Esophagus muscularis mucosa (tissue), 4 donors: ENCODE results near the gene CA12. TPM values are rescaled to one million over a fixed set of nuclear protein-coding genes. Genes with fewer than 3 reads are reported as not detected.
"Not testable (repeated sequence)": the region's sequence is repeated elsewhere in the genome, so short reads cannot be mapped to it uniquely, and the experiment has no call there.

Experiments
- DNase-seq: peaks from one replicate; pipeline ENCODE4 v3.0.0-alpha.2; 2017; ENCODE audit errors: extremely low spot score
- H3K27ac ChIP-seq, 4 donors: fragments of 200-600 bp; sonication (generic); replicated peaks in 1 of 4; 1 replicate in 3 of 4; 2 replicates in 1 of 4; pipeline ENCODE4 v1.5.1; 2016 to 2019; ENCODE audit warnings: mild to moderate bottlenecking in 1 of 4
- H3K27me3 ChIP-seq, 4 donors: fragments of 200-600 bp; sonication (generic); one replicate each; pipeline versions ENCODE4 v1.5.1 to v1.6.0; 2016 to 2019
- H3K36me3 ChIP-seq, 4 donors: fragments of 200-600 bp; sonication (generic); one replicate each; pipeline ENCODE4 v1.5.1; 2016 to 2019
- H3K4me1 ChIP-seq, 4 donors: fragments of 200-600 bp; sonication (generic); one replicate each; pipeline ENCODE4 v1.5.1; 2016 to 2019
- H3K4me3 ChIP-seq, 4 donors: fragments of 200-600 bp; sonication (generic); 1 replicate in 2 of 4; 2 replicates in 2 of 4; pipeline ENCODE4 v1.5.1; 2016 to 2019; ENCODE audit warnings: mild to moderate bottlenecking in 4 of 4, moderate library complexity in 1 of 4
- H3K9me3 ChIP-seq, 4 donors: fragments of 200-600 bp; sonication (generic); 1 replicate in 3 of 4; 2 replicates in 1 of 4; pipeline ENCODE4 v1.5.1; 2016 to 2019
- CTCF ChIP-seq, 3 experiments: fragments of 200-600 bp in 2 of 3; fragments of 450-650 bp in 1 of 3; sonication (generic) in 2 of 3; IDR thresholded peaks; one replicate each; pipeline ENCODE4 v1.5.1; 2017 to 2019; ENCODE audit warnings: antibody characterized with exemption in 3 of 3, mild to moderate bottlenecking in 2 of 3, moderate library complexity in 1 of 3
- EP300 ChIP-seq: sonication (generic); formaldehyde crosslinking; IDR thresholded peaks from one replicate; pipeline ENCODE4 v1.6.1; 2017; ENCODE audit warnings: antibody characterized with exemption
- POLR2A ChIP-seq: fragments of 450-650 bp; IDR thresholded peaks from one replicate; pipeline ENCODE4 v1.6.1; 2017; ENCODE audit warnings: antibody characterized with exemption, moderate library complexity, mild to moderate bottlenecking, low read depth
- POLR2AphosphoS5 ChIP-seq, 2 donors: sonication (generic); formaldehyde crosslinking; IDR thresholded peaks; one replicate each; pipeline ENCODE4 v1.6.1; 2017; ENCODE audit warnings: antibody characterized with exemption in 2 of 2
- WGBS: methylation state at CpG from one replicate; pipeline ENCODE4 v1.1.5; 2018; 5-methylcytosine and 5-hydroxymethylcytosine counted together
- intact Hi-C: fragments of 100-400 bp; cut with DNase I; formaldehyde crosslinking; loops from one replicate; pipeline ENCODE4 v1.15.1; 2023
- total RNA-seq, 4 donors: library from RNA; depleted of rRNA; stranded (reverse); fragments of >200 nt; gene quantifications; one replicate each; pipeline versions ENCODE4 v1.1.0 to v1.2.1, GENCODE V29; 2016

CA12 gene
- total RNA-seq, 4 donors from 2014 or later: 2.3 to 14.5 (median 6.0) TPM

- Histone ChIP-seq H3K9me3 (no peaks in the 10 kb centered on the region), H3K4me3 (no peak overlapping the region), H3K36me3 (no peaks in the 10 kb centered on the region), H3K27me3 (no peaks in the 10 kb centered on the region), H3K4me1 (peaks cover 32 to 44% (median 35%) of the 10 kb centered on the region in 4 donors), H3K27ac (peak overlapping the region in 2 of 4 donors; percentile 42 to 44)
- no peak for TF ChIP-seq EP300
- no peak for TF ChIP-seq CTCF (IDR thresholded peaks at IDR 0.05)
- no peak for TF ChIP-seq POLR2AphosphoS5 (IDR thresholded peaks at IDR 0.05)
- no peak for TF ChIP-seq POLR2A
- DNase-seq: no peak
- WGBS: 70% methylated on average over 6 of the region's 6 CpGs
- intact Hi-C loops: no loop called here
These were observed 34.4 kb downstream of the CA12 start for GRCh38 chr15:63347074-63347857.

- TF ChIP-seq CTCF (IDR thresholded peaks at IDR 0.05) (no peak), EP300 (no peak), POLR2A (no peak), POLR2AphosphoS5 (IDR thresholded peaks at IDR 0.05) (no peak)
- Histone ChIP-seq H3K27me3 (peaks cover 0 to under 1% (median 0%) of the 10 kb centered on the region in 4 donors), H3K27ac (no peak overlapping the region), H3K9me3 (no peaks in the 10 kb centered on the region), H3K36me3 (no peaks in the 10 kb centered on the region), H3K4me1 (peaks cover 32 to 41% (median 34%) of the 10 kb centered on the region in 4 donors), H3K4me3 (no peak overlapping the region)
- WGBS: 91% methylated on average over 12 of the region's 14 CpGs
- no peak for DNase-seq
- intact Hi-C loops: no loop called here
These were observed 36.3 kb downstream of the CA12 start for GRCh38 chr15:63345391-63345752.

GRCh38 chr15:63344731-63345390 is 36.8 kb downstream of the CA12 start:
- Histone ChIP-seq H3K36me3 (no peaks in the 10 kb centered on the region), H3K9me3 (no peaks in the 10 kb centered on the region), H3K4me1 (peaks cover 28 to 36% (median 30%) of the 10 kb centered on the region in 4 donors), H3K4me3 (no peak overlapping the region), H3K27me3 (peaks cover 0 to 4% (median 0%) of the 10 kb centered on the region in 4 donors), H3K27ac (no peak overlapping the region)
- WGBS: 96% methylated on average over 4 of the region's 5 CpGs
- no peak for TF ChIP-seq EP300
- TF ChIP-seq CTCF (IDR thresholded peaks at IDR 0.05): no peak
- no peak for TF ChIP-seq POLR2A
- TF ChIP-seq POLR2AphosphoS5 (IDR thresholded peaks at IDR 0.05): no peak
- intact Hi-C loops: no loop called here
- DNase-seq: no peak

GRCh38 chr15:63342996-63343562 is 38.6 kb downstream of the CA12 start:
- H3K4me1 ChIP-seq: peaks cover 12 to 20% (median 18%) of the 10 kb centered on the region in 4 donors
- H3K4me3 ChIP-seq, H3K27ac ChIP-seq, H3K9me3 ChIP-seq, H3K36me3 ChIP-seq, intact Hi-C loops, H3K27me3 ChIP-seq, DNase-seq: not testable (repeated sequence)
- WGBS: 96% methylated on average over 11 of the region's 11 CpGs

- TF ChIP-seq EP300: no peak
- no peak for TF ChIP-seq POLR2A
- TF ChIP-seq POLR2AphosphoS5 (IDR thresholded peaks at IDR 0.05): no peak
- TF ChIP-seq CTCF (IDR thresholded peaks at IDR 0.05): no peak
- no peak for DNase-seq
- 97% methylated on average over 4 of the region's 4 CpGs for whole genome bisulfite sequencing
These were observed 39.7 kb downstream of the CA12 start for GRCh38 chr15:63341898-63342297.

More at GRCh38 chr15:63341898-63342297, 39.7 kb downstream of the CA12 start:
- Histone ChIP-seq H3K27ac (no peak overlapping the region), H3K27me3 (peaks cover 0 to 4% (median 0%) of the 10 kb centered on the region in 4 donors), H3K36me3 (no peaks in the 10 kb centered on the region), H3K4me1 (peaks cover 3 to 8% (median 6%) of the 10 kb centered on the region in 4 donors), H3K9me3 (no peaks in the 10 kb centered on the region), H3K4me3 (no peak overlapping the region)
- intact Hi-C loops: no loop called here
